GM21717 (cell line): ENCODE measurements around the gene SLC39A7.

Experiments used
- ATAC-seq: cut with Tn5 transposase; IDR thresholded peaks from one replicate; pipeline ENCODE4 v1.9.1; 2021; ENCODE audit warnings: mild to moderate bottlenecking, moderate library complexity; ENCODE audit not compliant: unreplicated experiment

The SLC39A7 gene

GRCh38 chr6:33189164-33189563 is 11.5 kb upstream of the SLC39A7 start:
- no peak for ATAC-seq

GRCh38 chr6:33189625-33190448 is 10.8 kb upstream of the SLC39A7 start:
- ATAC-seq: no peak

DNA sequence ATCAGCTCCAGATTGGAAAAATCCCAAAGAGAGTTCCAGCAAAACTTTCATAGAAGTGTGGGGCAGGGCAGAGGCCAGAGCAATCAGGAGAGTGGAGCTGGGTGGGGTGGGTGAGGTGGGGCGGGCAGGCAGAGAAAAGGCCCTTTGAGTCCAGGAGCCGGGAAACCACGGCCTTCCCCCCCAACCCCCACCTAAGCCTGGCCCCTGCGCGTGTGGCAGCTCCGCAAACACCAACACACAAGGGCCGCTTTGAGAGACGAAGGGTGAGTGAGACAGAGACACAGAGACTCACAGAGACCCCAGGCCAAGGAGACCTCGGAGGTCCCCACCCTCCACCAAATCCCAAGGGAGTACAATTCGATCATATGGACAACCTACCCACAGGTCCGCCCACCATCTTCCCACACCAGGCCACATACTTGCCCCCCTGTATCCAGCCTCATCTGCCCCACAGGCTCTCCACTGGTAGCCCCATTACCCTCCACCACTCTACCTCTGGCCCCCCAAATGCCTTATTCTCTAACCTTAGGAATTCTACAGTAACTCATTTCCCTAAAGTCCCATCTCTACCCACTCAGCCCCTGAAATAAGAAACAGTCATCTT is 10.1 kb upstream of the SLC39A7 start:
- ATAC-seq: no peak

DNA sequence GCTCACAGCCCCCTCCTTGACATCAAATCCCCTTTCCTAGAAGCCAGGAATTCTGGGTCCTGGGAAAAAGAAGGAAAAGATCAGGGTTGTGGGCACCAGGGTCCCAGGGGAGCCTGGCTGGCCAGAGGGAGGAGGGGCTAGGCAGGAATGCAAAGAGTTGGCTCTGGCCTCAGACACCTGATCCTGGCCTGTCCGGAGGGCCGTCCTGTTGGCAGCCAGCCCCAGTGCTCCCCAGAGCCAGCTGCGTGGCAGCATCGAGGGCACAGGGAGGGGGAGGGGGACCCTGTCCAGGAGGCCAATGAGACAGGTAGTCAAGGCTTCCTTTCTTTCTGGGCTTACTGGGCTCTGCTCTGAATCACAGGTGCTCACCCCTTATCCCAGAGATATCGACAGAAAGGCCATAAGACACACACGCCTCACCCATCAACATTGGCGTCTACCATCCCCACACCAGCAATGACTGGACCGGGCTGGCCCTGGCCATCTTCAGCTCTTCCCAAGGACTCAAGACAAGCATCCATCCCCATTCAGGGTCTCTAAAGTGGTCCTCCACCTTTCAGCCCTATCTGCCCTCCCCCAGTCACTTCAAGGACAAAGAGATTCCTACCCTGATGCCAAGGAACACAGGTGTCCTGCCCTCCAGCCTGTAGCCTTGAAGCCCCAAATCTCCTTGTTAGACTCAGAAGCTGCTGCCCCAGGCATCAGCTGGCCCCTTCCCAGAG is 9.1 kb upstream of the SLC39A7 start:
- no peak for ATAC-seq

GRCh38 chr6:33192105-33192646 is 8.5 kb upstream of the SLC39A7 start, which contains the start of gene COL11A2:
TSS of gene COL11A2 (minus strand) at chr6:33192467. CDS start at chr6:33192240, 227 bp downstream.
- no peak for ATAC-seq

DNA sequence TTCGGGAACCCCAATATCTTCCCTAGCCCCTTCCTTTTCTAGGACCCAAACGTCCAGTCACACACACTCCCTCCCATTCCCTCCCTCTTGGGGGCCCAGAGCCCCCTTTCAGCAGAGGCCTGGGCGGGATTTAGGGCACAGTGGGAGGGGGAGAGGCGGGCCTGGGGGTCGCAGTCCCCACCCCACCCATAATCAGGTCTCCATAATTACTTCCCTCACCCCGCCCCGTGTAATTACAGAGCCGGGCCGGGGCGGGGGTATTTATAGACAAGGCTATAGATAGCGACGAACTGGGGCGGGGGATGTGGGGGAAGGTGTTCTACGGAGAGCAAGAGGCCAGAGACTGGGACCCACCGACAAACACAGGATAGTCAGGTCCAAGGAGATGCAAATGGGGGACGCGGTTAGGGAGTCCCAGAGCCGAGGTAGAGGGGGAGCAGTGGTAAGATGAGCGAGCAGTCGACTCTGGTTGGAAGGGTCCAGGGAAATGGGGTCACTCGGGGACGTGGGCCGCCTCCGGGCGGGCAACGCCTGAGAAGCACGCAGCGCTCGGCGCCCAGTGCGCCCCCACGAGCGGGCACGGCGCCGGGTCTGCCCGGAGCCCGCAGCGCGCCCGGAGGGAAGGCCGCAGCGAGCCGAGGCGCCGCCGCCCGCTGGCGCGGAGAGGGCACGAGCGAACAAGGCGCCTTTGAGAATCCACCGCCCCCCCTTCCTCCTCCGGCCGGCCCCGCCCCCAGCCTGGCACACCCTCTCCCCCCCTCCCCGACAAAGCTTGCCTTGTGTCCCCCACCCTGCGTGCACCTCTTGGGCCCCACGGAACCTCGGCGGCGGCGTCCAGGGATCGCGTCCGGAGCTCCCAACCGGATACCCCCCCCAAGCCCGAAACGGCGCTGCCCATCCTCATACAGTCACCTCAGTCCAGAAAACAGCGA is 7.7 kb upstream of the SLC39A7 start:
- ATAC-seq: no peak

- no peak for ATAC-seq
Measured at GRCh38 chr6:33193619-33194018, 7.0 kb upstream of the SLC39A7 start.

- ATAC-seq: no peak
Measured at GRCh38 chr6:33194431-33194979, 6.2 kb upstream of the SLC39A7 start.

DNA sequence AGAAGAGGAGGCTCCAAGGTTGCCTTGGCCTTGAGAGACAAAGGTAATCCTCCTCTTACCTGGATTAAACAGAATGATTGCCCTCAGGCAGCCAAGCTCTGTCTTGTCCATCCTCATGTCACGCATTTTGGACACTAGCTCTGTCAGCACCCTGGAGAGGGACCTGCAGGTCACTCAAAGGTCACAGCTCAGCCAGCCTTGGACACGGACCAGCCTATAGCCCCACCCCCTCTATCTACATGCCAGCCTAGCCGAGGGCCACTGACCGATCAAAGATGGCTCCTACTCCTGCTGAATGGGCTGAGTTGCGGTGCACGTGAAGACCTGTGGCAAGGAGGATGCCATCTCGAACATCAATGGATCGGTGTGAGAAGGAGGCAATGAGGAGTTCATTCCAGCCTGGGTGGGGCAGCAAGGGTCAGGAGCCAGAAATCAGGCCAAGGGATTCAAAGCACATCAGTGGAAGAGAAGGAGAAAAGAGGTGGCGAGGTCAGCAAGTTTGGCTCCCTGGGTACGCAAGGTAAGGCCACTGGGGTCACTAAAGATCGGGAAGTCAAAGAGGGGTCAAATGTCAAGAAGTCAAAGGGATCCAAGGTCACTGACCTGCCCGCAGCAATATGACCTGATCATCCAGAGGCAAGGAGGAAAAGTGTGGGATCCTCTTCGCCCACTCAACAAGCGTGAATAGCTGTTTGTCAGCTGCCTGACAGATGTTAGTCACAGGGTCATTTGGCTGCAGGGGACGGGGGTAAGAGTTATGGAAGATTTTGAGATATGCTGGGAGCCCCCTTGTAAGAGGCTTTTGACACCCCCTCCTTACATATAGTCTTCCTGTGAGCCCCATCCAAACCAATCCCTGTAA is 5.1 kb upstream of the SLC39A7 start:
- ATAC-seq: no peak

DNA sequence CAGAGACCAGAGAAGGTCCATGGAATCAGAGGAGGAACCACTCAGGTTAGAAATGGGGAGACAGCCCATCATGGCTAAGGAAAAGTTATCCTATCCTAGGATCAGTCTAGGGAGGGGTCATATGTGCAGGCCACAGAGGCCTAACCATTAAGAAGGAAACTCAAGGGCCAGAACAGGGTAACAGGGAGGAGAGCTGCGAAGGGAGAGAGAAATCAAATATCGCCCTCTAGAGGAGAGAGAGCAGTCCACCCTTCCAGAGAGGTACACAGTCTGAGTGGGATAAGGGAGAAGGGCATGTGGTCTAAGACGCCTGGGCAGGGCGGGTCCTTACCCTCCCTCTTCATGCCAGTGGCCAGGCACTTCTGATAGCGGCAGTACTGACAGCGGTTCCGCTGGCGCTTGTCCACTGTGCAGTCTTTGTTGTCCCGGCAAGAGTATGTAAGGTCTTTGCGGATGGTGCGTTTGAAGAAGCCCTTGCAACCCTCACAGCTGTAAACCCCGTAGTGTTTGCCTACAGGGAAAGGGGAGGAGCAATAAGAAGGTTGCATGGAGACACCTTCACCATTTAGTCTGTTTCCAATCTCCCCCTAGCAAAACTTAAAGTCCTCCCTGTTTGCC is 3.1 kb upstream of the SLC39A7 start:
- no peak for ATAC-seq

GRCh38 chr6:33198159-33198852 is 2.4 kb upstream of the SLC39A7 start:
- no peak for ATAC-seq

DNA sequence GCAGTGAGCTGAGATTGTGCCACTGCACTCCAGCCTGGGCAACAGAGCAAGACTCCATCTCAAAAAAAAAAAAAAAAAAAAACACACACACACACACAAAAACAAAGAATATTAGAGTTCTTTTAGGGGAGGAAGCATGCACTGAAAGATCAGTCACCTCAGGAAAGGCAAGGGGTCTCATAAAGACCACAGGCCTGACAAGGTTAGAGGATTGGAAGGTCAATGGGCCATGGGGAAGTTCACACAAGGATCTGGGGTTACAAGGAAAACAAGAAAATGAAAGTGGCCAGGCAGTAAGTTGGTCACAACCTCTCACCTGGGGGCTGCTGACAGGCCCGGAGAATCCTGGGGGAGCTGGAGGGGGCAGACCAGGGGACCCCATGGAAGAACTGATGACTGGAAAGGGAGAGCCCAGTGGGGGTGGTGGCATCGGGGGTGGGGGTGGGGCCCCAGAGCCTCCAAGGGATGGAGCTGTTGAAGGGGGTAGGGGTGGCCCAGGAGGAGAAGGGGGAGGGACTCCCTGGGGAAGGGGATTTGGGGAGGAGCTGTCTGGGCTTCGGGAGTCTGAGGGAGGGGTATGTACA is 1.7 kb upstream of the SLC39A7 start:
- no peak for ATAC-seq

- ATAC-seq: peak; percentile 26
Measured at GRCh38 chr6:33199687-33200218, 914 bp upstream of the SLC39A7 start.

GRCh38 chr6:33201147-33201545 is 479 bp downstream of the SLC39A7 start:
- ATAC-seq: peak; percentile 2

- no peak for ATAC-seq
Measured at GRCh38 chr6:33201935-33202334, 1.3 kb downstream of the SLC39A7 start.

DNA sequence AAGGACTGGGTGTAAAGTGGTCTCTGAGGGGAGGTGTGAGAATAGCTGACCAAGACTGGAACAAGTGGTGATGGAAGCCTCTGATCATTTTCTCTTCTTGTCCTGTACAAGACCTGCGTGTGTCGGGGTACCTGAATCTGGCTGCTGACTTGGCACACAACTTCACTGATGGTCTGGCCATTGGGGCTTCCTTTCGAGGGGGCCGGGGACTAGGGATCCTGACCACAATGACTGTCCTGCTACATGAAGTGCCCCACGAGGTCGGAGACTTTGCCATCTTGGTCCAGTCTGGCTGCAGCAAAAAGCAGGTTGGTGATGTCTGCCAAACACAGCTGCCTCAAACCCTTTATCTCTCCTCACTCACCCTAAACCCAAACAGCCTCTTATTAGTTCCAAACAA is 2.1 kb downstream of the SLC39A7 start:
- ATAC-seq: no peak

DNA sequence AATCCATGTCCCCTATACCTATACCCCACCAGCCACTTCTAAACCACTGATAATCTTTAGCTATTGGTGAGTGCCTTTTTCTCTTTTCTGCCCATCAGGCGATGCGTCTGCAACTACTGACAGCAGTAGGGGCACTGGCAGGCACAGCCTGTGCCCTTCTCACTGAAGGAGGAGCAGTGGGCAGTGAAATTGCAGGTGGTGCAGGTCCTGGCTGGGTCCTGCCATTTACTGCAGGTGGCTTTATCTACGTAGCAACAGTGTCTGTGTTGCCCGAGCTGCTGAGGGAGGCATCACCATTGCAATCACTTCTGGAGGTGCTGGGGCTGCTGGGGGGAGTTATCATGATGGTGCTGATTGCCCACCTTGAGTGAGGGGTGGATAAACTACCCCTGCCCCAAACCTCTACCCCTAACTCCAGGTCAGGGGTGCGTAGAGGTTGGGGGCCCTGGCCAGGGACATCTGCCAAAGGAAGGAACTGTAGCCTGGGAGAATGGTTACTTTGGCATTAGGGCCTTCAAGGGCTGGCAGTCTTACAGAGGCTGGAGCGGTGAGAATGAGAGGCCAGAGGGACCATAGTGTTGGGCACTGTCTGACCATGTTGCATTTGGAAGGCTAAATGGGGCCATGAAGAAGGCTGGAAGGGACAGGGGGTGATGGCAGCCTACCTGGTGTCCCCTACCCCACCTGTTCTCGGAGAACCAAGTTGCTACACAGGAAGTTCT is 2.9 kb downstream of the SLC39A7 start:
- no peak for ATAC-seq
